K562 (cell line): ENCODE results near the gene KIF25. TPM values are rescaled to one million over a fixed set of nuclear protein-coding genes. Genes with fewer than 3 reads are reported as not detected.

Source experiments
- ATAC-seq: fragments of 200-7000 bp; cut with Tn5 transposase; 3 replicates; pipeline ENCODE4 v1.9.1; 2020; ENCODE audit warnings: moderate library complexity
- BruUV-seq: library from RNA; stranded (reverse); fragments of 400-500 nt; replicated peaks from 2 replicates; lab custom pipeline; 2021; lab: Mats Ljungman, UMichigan
- CTCF ChIA-PET: fragments of 300-600 bp; formaldehyde crosslinking; extraction: SDS; loops from one replicate; lab custom pipeline; 2021; ENCODE audit warnings: low intra/inter-chr PET ratio; lab: Yijun Ruan, JAX
- POLR2A ChIA-PET: fragments of 300-600, 350-650 bp; sonication (Branson Sonifier 250); formaldehyde crosslinking; extraction: SDS; loops from one replicate; lab custom pipeline; 2021; ENCODE audit warnings: antibody characterized with exemption, inconsistent platforms; lab: Yijun Ruan, JAX
- DNase-seq, 4 experiments: peaks; one replicate each; pipeline versions ENCODE4 v3.0.0 to v3.0.0-alpha.2; 2011 to 2018; ENCODE audit warnings: low spot score in 3 of 4, mixed read lengths in 3 of 4; ENCODE audit errors: extremely low read depth in 1 of 4
- FAIRE-seq: peaks from 2 replicates; lab custom pipeline; 2011; peaks lifted over from hg19 to GRCh38; lab: Jason Lieb, UNC
- H2AFZ ChIP-seq: 2 replicates; pipeline ENCODE4 v1.6.0; 2011; ENCODE audit warnings: low read depth, low read length, control low read depth, inconsistent platforms
- H3K27ac ChIP-seq: fragments of 200-600 bp; 3 replicates; pipeline ENCODE4 v1.8.0; 2011; ENCODE audit warnings: low read depth, mild to moderate bottlenecking, control low read depth, inconsistent platforms, low read length, moderate library complexity, mixed read lengths; ENCODE audit errors: extremely low read depth
- H3K27me3 ChIP-seq, 2 experiments: fragments of 300-600 bp in 1 of 2; 2 replicates in 1 of 2; 3 replicates in 1 of 2; pipeline versions ENCODE4 v1.6.0 to v1.8.0; 2011; ENCODE audit warnings: inconsistent platforms in 2 of 2, low read length in 2 of 2, mild to moderate bottlenecking in 1 of 2, mixed read lengths in 1 of 2, moderate library complexity in 1 of 2; ENCODE audit not compliant: control insufficient read depth in 2 of 2, insufficient read depth in 2 of 2
- H3K36me3 ChIP-seq: fragments of 300-600 bp; 3 replicates; pipeline ENCODE4 v1.8.0; 2011; ENCODE audit warnings: mild to moderate bottlenecking, low read length, inconsistent platforms; ENCODE audit not compliant: control insufficient read depth, insufficient read depth
- H3K4me1 ChIP-seq, 2 experiments: fragments of 200-600 bp in 1 of 2; replicated peaks in 1 of 2; 2 replicates in 1 of 2; 3 replicates in 1 of 2; pipeline versions ENCODE4 v1.5.1 to v1.8.0; 2011; ENCODE audit warnings: inconsistent platforms in 2 of 2, low read length in 2 of 2, mild to moderate bottlenecking in 1 of 2, mixed read lengths in 1 of 2, moderate library complexity in 1 of 2; ENCODE audit not compliant: control insufficient read depth in 2 of 2, insufficient read depth in 2 of 2
- H3K4me2 ChIP-seq: 2 replicates; pipeline ENCODE4 v1.6.1; 2011; ENCODE audit warnings: low read length, control low read depth, inconsistent platforms, mixed read lengths; ENCODE audit not compliant: insufficient read depth
- H3K4me3 ChIP-seq: fragments of 200-600 bp; sonication (generic), shearing (Covaris generic); 2 replicates; pipeline ENCODE4 v1.5.1; 2016; ENCODE audit warnings: control low read depth, inconsistent platforms
- H3K79me2 ChIP-seq: fragments of 200-600 bp; 3 replicates; pipeline ENCODE4 v1.8.0; 2011; ENCODE audit warnings: low read length, inconsistent platforms; ENCODE audit not compliant: control insufficient read depth, insufficient read depth
- H3K9ac ChIP-seq, 2 experiments: 2 replicates each; pipeline versions ENCODE4 v1.6.0 to v1.6.1; 2011; ENCODE audit warnings: low read depth in 2 of 2, low read length in 2 of 2, control low read depth in 1 of 2, inconsistent platforms in 1 of 2, mild to moderate bottlenecking in 1 of 2, mixed read lengths in 1 of 2; ENCODE audit not compliant: insufficient read depth in 1 of 2
- H3K9me1 ChIP-seq: one replicate; pipeline ENCODE4 v1.6.0; 2011; ENCODE audit warnings: inconsistent platforms, mild to moderate bottlenecking, low read length, moderate library complexity; ENCODE audit not compliant: control insufficient read depth, insufficient read depth
- H3K9me3 ChIP-seq: replicated peaks from 2 replicates; pipeline ENCODE4 v1.5.1; 2011; ENCODE audit warnings: low read depth, low read length, inconsistent platforms; ENCODE audit not compliant: control insufficient read depth, insufficient read depth
- H4K20me1 ChIP-seq: replicated peaks from 2 replicates; pipeline ENCODE4 v1.6.1; 2011; ENCODE audit warnings: low read length, inconsistent platforms, mixed read lengths; ENCODE audit not compliant: control insufficient read depth, insufficient read depth
- CHD7 ChIP-seq: fragments of 200-600 bp; sonication (generic); IDR thresholded peaks from one replicate; pipeline ENCODE4 v1.6.1; 2012; ENCODE audit warnings: mild to moderate bottlenecking, low read depth, low read length, inconsistent platforms
- DACH1 ChIP-seq: fragments of 450-650 bp; IDR thresholded peaks from 2 replicates; pipeline ENCODE4 v1.6.1; 2018; ENCODE audit not compliant: partially characterized antibody
- GABPB2 ChIP-seq: fragments of 250-450 bp; sonication (Bioruptor Pico); conservative IDR thresholded peaks from 2 replicates; pipeline ENCODE4 v1.5.1; 2021; ENCODE audit warnings: mild to moderate bottlenecking
- IRF2 ChIP-seq: sonication (generic); formaldehyde crosslinking; IDR thresholded peaks from 2 replicates; pipeline ENCODE4 v1.8.1; 2022; ENCODE audit warnings: mild to moderate bottlenecking, missing genetic modification reagents
- RAD21 ChIP-seq, 2 experiments: fragments of 250-450 bp in 1 of 2; fragments of 450-650 bp in 1 of 2; sonication (Bioruptor Pico) in 1 of 2; formaldehyde crosslinking in 1 of 2; IDR thresholded peaks in 1 of 2; conservative IDR thresholded peaks in 1 of 2; 2 replicates each; pipeline versions ENCODE4 v1.4.0 to v1.8.0; 2020 to 2022; ENCODE audit warnings: mild to moderate bottlenecking in 2 of 2, moderate library complexity in 1 of 2
- SIN3B ChIP-seq: fragments of 450-650 bp; IDR thresholded peaks from 2 replicates; pipeline ENCODE4 v1.6.1; 2017; ENCODE audit warnings: low read depth, mild to moderate bottlenecking, moderate library complexity
- ZNF217 ChIP-seq: sonication (generic); formaldehyde crosslinking; IDR thresholded peaks from 2 replicates; pipeline ENCODE4 v1.8.0; 2022; ENCODE audit warnings: mild to moderate bottlenecking, missing genetic modification reagents
- ZNF449 ChIP-seq: fragments of 250-450 bp; sonication (Bioruptor Pico); IDR thresholded peaks from 2 replicates; pipeline ENCODE4 v1.8.0; 2022; ENCODE audit warnings: moderate library complexity, mild to moderate bottlenecking, inconsistent platforms
- WGBS: fragments of 100-300 bp; shearing (Covaris generic); methylation state at CpG from one replicate; pipeline ENCODE4 v1.1.6; 2016; ENCODE audit warnings: low coverage, mixed read lengths; ENCODE audit not compliant: insufficient coverage; ENCODE audit errors: missing lambda C conversion rate; 5-methylcytosine and 5-hydroxymethylcytosine counted together
- in situ Hi-C: fragments of 300-500 bp; cut with MboI; formaldehyde crosslinking; loops from 4 replicates; pipeline ENCODE4 v1.15.0; 2018; ENCODE audit warnings: inconsistent platforms, mixed read lengths
- intact Hi-C: fragments of 100-400 bp; cut with micrococcal nuclease; formaldehyde crosslinking; loops from 2 replicates; pipeline ENCODE4 v1.14.2; 2022
- polyA plus RNA-seq, 8 experiments: library from polyadenylated mRNA; depleted of rRNA in 4 of 8; stranded (reverse) in 5 of 8; unstranded in 3 of 8; fragments of >200 nt; fragmentation: Nextera tagmentation in 2 of 8; fragmentation: Illumina TruSeq in 1 of 8; extraction: Ambion mirVana in 2 of 8; extraction: Trizol in 1 of 8; gene quantifications; 2 replicates each; pipeline versions ENCODE4 v1.2.1 to v1.2.3, GENCODE V29; 2011 to 2014; ENCODE audit warnings: inconsistent platforms in 1 of 8, missing spikeins in 1 of 8
- total RNA-seq, 7 experiments: library from RNA; depleted of rRNA in 6 of 7; stranded (reverse); fragments of >200 nt in 6 of 7; fragmentation: Illumina TruSeq in 2 of 7; extraction: Trizol in 2 of 7; gene quantifications; 2 replicates each; pipeline versions ENCODE4 v1.2.1 to v1.2.3, GENCODE V29; 2011 to 2021; ENCODE audit warnings: low replicate concordance in 1 of 7

KIF25 gene
- total and polyA plus RNA-seq, 9 of the 15 experiments (the other 6 are each of a cell fraction or from before 2014, with no cell fraction given): 0.04 to 0.49 (median 0.23) TPM; not detected in 5

- no peaks in the 10 kb centered on the region for H3K79me2 ChIP-seq
- 0 out of 2 replicates have a peak, but pooled peaks cover 2% of the 10 kb centered on the region for H4K20me1 ChIP-seq
- peaks cover 37 to 68% of the 10 kb centered on the region in 2 experiments for H3K27me3 ChIP-seq
- H3K4me1 ChIP-seq: peaks cover 0 to 11% of the 10 kb centered on the region in 2 experiments; a peak in 2 of 5 replicates
- in situ Hi-C loops (no loop called here), intact Hi-C loops (no loop called here)
- no peak overlapping the region for H3K9ac ChIP-seq
- CTCF ChIA-PET: no interaction called here
- FAIRE-seq (no peak), DNase-seq (peak; percentile 33 to 58 (median 56)), ATAC-seq (peak; percentile 92)
- no peak overlapping the region for H3K4me3 ChIP-seq
- no peaks in the 10 kb centered on the region; the same call in 1 of the 2 replicates for H3K9me3 ChIP-seq
- no peak overlapping the region for H3K27ac ChIP-seq
- BruUV-seq: no TSS peak
- POLR2A ChIA-PET: interaction anchor here (0.6 to 2.6 kb wide), 3 partner anchors 9 to 405 kb away, joined by 3 to 10 read pairs (median 3); no protein-coding TSS in a partner anchor
- H2AFZ ChIP-seq: no peak overlapping the region
- no peaks in the 10 kb centered on the region for H3K9me1 ChIP-seq
- no peak overlapping the region for H3K4me2 ChIP-seq
- no peaks in the 10 kb centered on the region for H3K36me3 ChIP-seq
- WGBS: 0% methylated on average over 9 of the region's 9 CpGs
- TF ChIP-seq CHD7 (no peak), ZNF449 (no peak), RAD21 (CRISPR knock-in tag; conservative IDR thresholded peaks at IDR 0.05 in 1 of 2, IDR thresholded peaks at IDR 0.05 in 1 of 2) (peak in 1 of 2 experiments; percentile 39; a peak in 2 of 4 replicates), GABPB2 (CRISPR knock-in tag) (no peak), IRF2 (CRISPR knock-in tag) (no peak), DACH1 (no peak), ZNF217 (CRISPR knock-in tag) (no peak), SIN3B (no peak)
These were observed 74.1 kb downstream of the KIF25 start for GRCh38 chr6:168071620-168072019.
